Hematopoietic multipotent progenitor cell treated with erythropoietin and hydrocortisone succinate and interleukin-3 and kit ligand, for 6 days (in vitro differentiated cells): ENCODE results near the gene SRRM4.

ENCODE experiments used
- DNase-seq: peaks from one replicate; pipeline ENCODE4 v3.0.0-alpha.2; 2015

The SRRM4 gene

DNA sequence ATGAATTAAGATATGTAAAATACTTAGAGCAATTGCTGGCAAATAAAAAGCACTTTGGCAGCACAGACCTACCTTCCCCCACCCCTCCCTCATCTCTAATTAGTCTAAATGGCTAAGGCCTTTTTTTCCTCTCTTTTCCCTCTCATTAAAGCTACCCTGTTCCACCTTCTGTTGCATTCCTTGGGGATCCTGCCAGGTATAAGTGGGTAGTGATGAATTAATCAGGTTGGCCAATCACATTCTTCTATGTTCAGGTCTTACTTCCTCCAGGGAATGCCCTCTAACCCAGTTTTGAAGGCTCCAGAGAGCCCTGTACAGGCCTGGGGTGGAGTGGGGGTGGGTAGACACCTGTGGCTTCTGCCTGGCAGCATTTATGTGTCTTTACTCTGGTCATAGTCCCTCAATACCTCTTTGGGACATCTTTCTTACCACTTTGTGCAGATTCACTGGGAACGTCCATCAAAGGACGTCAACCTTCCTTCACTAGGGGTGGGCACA, 225.8 kb downstream of the SRRM4 start:
- no peak for DNase-seq

DNA sequence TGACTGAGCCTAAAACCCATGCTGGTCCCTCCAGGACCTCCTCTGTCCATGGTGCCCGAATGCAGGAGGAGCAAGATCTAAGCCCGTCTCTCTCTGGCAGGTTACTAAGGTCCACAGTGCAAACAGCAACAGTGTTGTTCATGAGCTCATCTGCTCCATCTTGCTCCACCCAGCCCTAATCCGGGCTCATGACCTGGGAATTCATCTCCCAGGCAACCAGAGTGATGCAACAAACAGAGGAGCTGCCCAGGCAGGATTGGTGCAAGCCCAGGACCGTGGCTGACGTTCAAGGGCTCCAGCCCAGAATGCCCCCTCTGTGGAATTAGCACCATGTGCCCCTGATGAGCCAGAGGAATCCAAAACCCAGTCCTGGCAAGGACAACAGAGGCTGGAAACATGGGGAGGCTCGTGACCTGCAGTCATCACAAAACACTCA, 227.3 kb downstream of the SRRM4 start:
- DNase-seq = no peak

DNA sequence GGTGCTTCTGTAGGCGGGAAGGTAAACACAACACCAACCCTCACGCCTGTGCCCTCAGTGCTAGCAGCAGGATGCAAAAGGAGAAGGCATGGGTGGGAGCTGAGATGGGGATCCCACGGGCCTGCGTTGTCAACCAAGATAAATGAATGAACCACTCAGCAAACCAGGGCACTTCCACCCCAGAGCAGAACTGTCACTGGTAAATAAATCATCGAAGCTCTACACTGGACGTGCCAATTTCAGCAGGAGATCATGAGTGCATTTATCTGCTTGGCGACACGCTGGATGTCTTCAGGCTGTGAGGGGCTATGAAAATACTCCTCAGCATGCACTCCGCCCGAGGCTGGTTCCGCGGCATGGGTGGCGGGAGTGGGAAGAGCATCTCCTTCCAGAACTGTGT, 230.5 kb downstream of the SRRM4 start:
- DNase-seq = no peak
